HEK293 (cell line): ENCODE results near the gene AIFM1.

Experiments
- CTCF ChIP-seq: fragments of 450-650 bp; formaldehyde crosslinking; IDR thresholded peaks from 2 replicates; pipeline ENCODE4 v1.5.1; 2016; ENCODE audit warnings: missing biosample characterization, missing genetic modification characterization
- TRIM28 ChIP-seq: IDR thresholded peaks from 2 replicates; pipeline ENCODE4 v1.6.1; 2011; ENCODE audit warnings: low read length, control low read depth, borderline replicate concordance
- ZBTB7A ChIP-seq: fragments of 450-650 bp; formaldehyde crosslinking; IDR thresholded peaks from 2 replicates; pipeline ENCODE4 v1.5.1; 2016; ENCODE audit warnings: low read depth, missing biosample characterization, missing genetic modification characterization
- ZNF138 ChIP-seq: fragments of 450-650 bp; formaldehyde crosslinking; IDR thresholded peaks from 2 replicates; pipeline ENCODE4 v1.5.1; 2016; ENCODE audit warnings: missing biosample characterization, missing genetic modification characterization, borderline replicate concordance
- ZNF362 ChIP-seq: fragments of 450-650 bp; formaldehyde crosslinking; IDR thresholded peaks from 2 replicates; pipeline ENCODE4 v1.5.1; 2016; ENCODE audit warnings: missing biosample characterization, missing genetic modification characterization
- ZNF521 ChIP-seq: fragments of 450-650 bp; formaldehyde crosslinking; IDR thresholded peaks from 2 replicates; pipeline ENCODE4 v1.5.1; 2017; ENCODE audit warnings: missing biosample characterization, mild to moderate bottlenecking, missing genetic modification characterization
- ZNF776 ChIP-seq: fragments of 450-650 bp; formaldehyde crosslinking; IDR thresholded peaks from 2 replicates; pipeline ENCODE4 v1.5.0; 2017; ENCODE audit warnings: missing biosample characterization, missing genetic modification characterization, borderline replicate concordance

- TF ChIP-seq ZNF776 (tag by site-specific recombination) (no peak), CTCF (tag by site-specific recombination) (no peak), TRIM28 (no peak), ZNF521 (tag by site-specific recombination) (no peak), ZNF138 (no peak), ZBTB7A (tag by site-specific recombination) (no peak), ZNF362 (no peak)
These were observed 62.0 kb downstream of the AIFM1 start for GRCh38 chrX:130103605-130104004.
